ENCODE measurements around the gene QRICH1. TPM values are rescaled to one million over a fixed set of nuclear protein-coding genes. Genes with fewer than 3 reads are reported as not detected.

The QRICH1 gene
- total and polyA plus RNA-seq, 2 of the 13 experiments (the other 11 are each of a cell fraction or from before 2014, with no cell fraction given): 52.6 to 102 TPM

DNA sequence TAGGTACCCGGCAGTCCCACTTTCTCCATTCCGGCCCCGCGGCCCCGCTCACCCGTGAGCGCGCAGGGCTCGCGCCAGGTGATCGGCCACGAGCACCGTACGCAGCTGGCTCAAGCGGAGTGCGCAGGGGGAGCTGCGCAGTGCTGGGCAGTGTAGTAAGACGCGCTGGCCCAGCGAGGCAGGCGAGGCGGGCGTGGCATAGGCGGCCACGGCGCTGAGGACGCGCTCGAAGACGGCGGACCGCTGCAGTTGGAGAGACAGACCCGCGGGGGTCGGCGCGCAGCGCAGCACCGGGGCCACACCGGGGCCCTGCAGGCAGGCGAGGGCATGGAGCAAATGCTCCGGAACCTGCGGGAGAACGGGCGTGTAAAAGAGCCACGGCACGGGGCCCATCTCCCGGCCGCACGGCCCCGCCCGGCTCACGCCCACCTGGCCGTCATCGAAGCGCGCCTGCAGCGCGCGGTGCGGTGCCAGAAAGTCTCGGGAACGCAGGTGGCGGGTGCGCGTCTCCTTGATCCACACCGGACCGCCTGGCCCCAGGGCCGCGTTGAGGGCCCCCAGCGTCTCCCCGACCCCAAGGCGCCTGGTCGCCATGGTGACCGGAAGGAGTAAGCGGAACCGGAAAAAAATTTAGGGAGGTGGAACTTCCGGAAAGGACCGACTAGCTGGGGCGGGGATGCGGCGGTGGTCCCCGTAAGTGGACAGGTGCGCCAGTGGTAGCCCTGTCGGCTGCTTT is 75.7 kb downstream of the QRICH1 start, which contains the start of gene DALRD3 (continued):
- TF ChIP-seq, protein P1, sequence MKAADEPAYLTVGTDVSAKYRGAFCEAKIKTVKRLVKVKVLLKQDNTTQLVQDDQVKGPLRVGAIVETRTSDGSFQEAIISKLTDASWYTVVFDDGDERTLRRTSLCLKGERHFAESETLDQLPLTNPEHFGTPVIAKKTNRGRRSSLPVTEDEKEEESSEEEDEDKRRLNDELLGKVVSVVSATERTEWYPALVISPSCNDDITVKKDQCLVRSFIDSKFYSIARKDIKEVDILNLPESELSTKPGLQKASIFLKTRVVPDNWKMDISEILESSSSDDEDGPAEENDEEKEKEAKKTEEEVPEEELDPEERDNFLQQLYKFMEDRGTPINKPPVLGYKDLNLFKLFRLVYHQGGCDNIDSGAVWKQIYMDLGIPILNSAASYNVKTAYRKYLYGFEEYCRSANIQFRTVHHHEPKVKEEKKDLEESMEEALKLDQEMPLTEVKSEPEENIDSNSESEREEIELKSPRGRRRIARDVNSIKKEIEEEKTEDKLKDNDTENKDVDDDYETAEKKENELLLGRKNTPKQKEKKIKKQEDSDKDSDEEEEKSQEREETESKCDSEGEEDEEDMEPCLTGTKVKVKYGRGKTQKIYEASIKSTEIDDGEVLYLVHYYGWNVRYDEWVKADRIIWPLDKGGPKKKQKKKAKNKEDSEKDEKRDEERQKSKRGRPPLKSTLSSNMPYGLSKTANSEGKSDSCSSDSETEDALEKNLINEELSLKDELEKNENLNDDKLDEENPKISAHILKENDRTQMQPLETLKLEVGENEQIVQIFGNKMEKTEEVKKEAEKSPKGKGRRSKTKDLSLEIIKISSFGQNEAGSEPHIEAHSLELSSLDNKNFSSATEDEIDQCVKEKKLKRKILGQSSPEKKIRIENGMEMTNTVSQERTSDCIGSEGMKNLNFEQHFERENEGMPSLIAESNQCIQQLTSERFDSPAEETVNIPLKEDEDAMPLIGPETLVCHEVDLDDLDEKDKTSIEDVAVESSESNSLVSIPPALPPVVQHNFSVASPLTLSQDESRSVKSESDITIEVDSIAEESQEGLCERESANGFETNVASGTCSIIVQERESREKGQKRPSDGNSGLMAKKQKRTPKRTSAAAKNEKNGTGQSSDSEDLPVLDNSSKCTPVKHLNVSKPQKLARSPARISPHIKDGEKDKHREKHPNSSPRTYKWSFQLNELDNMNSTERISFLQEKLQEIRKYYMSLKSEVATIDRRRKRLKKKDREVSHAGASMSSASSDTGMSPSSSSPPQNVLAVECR (CRISPR knock-in tag; IDR thresholded peaks at IDR 0.05; ENCODE audit: borderline replicate concordance): peak; percentile 96
- TF ChIP-seq, protein P2, sequence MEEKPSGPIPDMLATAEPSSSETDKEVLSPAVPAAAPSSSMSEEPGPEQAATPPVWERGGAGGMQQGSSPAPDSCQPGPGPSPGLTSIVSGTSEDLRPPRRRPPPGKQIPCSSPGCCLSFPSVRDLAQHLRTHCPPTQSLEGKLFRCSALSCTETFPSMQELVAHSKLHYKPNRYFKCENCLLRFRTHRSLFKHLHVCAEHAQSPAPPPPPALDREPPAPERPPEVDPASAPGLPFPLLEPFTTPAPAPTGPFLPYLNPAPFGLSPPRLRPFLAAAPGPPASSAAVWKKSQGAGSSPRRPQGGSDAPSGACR (CRISPR knock-in tag; IDR thresholded peaks at IDR 0.05): peak; percentile 85; the same call in 1 of the 2 replicates
- TF ChIP-seq CENPX (CRISPR knock-in tag; IDR thresholded peaks at IDR 0.05) (no peak), ZNF746 (CRISPR knock-in tag; IDR thresholded peaks at IDR 0.05) (no peak), TBX2 (CRISPR knock-in tag; IDR thresholded peaks at IDR 0.05; ENCODE audit: borderline replicate concordance) (peak; percentile 87), ZNF34 (CRISPR knock-in tag; IDR thresholded peaks at IDR 0.05; ENCODE audit: borderline replicate concordance) (no peak), SMAD1 (CRISPR knock-in tag; IDR thresholded peaks at IDR 0.05; ENCODE audit: borderline replicate concordance, low read depth) (0 out of 2 replicates have a peak, but pooled peaks have one; percentile 39), EP300 (IDR thresholded peaks at IDR 0.05; ENCODE audit: low read depth in 2 of 2, low read length in 2 of 2) (no peak), EP300 (CRISPR knock-in tag; IDR thresholded peaks at IDR 0.05; ENCODE audit: borderline replicate concordance) (no peak), HOXA3 (CRISPR knock-in tag; IDR thresholded peaks at IDR 0.05) (peak; percentile 71), PAF1 (CRISPR knock-in tag; IDR thresholded peaks at IDR 0.05) (no peak), ZNF589 (CRISPR knock-in tag; conservative IDR thresholded peaks at IDR 0.05) (peak; percentile 71; the same call in 1 of the 2 replicates), PAWR (CRISPR knock-in tag; IDR thresholded peaks at IDR 0.05; ENCODE audit: borderline replicate concordance) (0 out of 2 replicates have a peak, but pooled peaks have one; percentile 30), TAF15 (IDR thresholded peaks at IDR 0.05; ENCODE audit: low read depth, low read length, poor library complexity, severe bottlenecking) (peak; percentile 30), ZNF501 (CRISPR knock-in tag; IDR thresholded peaks at IDR 0.05) (no peak), KMT2B (CRISPR knock-in tag; IDR thresholded peaks at IDR 0.05) (no peak; the same call in 1 of the 2 replicates)
- TF ChIP-seq, protein P3, sequence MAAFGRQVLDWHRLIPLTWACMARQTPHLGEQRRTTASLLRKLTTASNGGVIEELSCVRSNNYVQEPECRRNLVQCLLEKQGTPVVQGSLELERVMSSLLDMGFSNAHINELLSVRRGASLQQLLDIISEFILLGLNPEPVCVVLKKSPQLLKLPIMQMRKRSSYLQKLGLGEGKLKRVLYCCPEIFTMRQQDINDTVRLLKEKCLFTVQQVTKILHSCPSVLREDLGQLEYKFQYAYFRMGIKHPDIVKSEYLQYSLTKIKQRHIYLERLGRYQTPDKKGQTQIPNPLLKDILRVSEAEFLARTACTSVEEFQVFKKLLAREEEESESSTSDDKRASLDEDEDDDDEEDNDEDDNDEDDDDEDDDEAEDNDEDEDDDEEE (CRISPR knock-in tag; IDR thresholded peaks at IDR 0.05): no peak
- TF ChIP-seq, protein P4, sequence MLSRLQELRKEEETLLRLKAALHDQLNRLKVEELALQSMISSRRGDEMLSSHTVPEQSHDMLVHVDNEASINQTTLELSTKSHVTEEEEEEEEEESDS (CRISPR knock-in tag; IDR thresholded peaks at IDR 0.05; ENCODE audit: borderline replicate concordance): no peak
- TF ChIP-seq, protein P5, sequence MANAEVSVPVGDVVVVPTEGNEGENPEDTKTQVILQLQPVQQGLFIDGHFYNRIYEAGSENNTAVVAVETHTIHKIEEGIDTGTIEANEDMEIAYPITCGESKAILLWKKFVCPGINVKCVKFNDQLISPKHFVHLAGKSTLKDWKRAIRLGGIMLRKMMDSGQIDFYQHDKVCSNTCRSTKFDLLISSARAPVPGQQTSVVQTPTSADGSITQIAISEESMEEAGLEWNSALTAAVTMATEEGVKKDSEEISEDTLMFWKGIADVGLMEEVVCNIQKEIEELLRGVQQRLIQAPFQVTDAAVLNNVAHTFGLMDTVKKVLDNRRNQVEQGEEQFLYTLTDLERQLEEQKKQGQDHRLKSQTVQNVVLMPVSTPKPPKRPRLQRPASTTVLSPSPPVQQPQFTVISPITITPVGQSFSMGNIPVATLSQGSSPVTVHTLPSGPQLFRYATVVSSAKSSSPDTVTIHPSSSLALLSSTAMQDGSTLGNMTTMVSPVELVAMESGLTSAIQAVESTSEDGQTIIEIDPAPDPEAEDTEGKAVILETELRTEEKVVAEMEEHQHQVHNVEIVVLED (CRISPR knock-in tag; IDR thresholded peaks at IDR 0.05; ENCODE audit: borderline replicate concordance): peak; percentile 72; the same call in 1 of the 2 replicates

All from HepG2 (cell line).